ENCODE measurements around the gene SACS. TPM values are rescaled to one million over a fixed set of nuclear protein-coding genes. Genes with fewer than 3 reads are reported as not detected.

The SACS gene
- total and polyA plus RNA-seq, 2 experiments from 2014 or later, result 3.2 to 29.9 TPM

Other genes with a start within 250 kb of the SACS start
- 22.7 and 25.3 TPM in 2 replicates for gene TNFRSF19, start 136.7 kb upstream of the SACS start, total RNA-seq
- 13.9 and 19.8 TPM in 2 replicates for gene TNFRSF19, start 136.7 kb upstream of the SACS start, polyA plus RNA-seq

Data from hepatocyte (in vitro differentiated cells).